Measurements from ENCODE around the gene OR14A2.
"Not testable (repeated sequence)": the region's sequence is repeated elsewhere in the genome, so short reads cannot be mapped to it uniquely, and the experiment has no call there.

OR14A2 gene

GRCh38 chr1:247710681-247711080, 37.3 kb downstream of the OR14A2 start:
- H3K27me3 Mint-ChIP-seq (ENCODE audit: low read depth); DNase-seq (ENCODE audit: low spot score); H3K4me1 Mint-ChIP-seq (ENCODE audit: low read depth); H3K27ac Mint-ChIP-seq; H3K36me3 Mint-ChIP-seq (ENCODE audit: low read depth); H3K9me3 Mint-ChIP-seq; H3K4me3 Mint-ChIP-seq: not testable (repeated sequence)

DNA sequence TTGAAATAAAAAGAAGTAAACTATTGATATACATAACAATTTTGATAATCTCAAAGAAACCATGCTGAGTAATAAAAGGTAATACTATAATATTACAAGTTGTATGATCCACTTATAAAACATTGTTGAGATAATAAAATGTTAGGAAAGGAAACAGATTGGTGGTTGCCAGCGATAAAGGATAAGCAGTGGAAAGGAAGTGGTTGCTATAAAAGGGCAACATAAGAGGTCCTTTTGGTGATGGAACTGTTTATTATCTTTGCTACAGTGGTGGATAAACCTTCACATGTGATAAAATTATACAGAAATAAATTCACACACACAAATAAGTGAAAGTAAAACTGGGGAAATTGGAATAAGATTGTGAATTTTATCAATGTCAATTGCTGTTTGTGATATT, 46.6 kb downstream of the OR14A2 start:
- Mint-ChIP-seq H3K9me3 (peaks cover under 1% of the 10 kb centered on the region), H3K4me3 (no peak overlapping the region), H3K36me3 (ENCODE audit: low read depth) (no peaks in the 10 kb centered on the region), H3K27ac (no peak overlapping the region), H3K4me1 (ENCODE audit: low read depth) (no peaks in the 10 kb centered on the region), H3K27me3 (ENCODE audit: low read depth) (no peaks in the 10 kb centered on the region)
- DNase-seq (ENCODE audit: low spot score): no peak

- Mint-ChIP-seq H3K4me3 (no peak overlapping the region), H3K27me3 (ENCODE audit: low read depth) (no peaks in the 10 kb centered on the region), H3K4me1 (ENCODE audit: low read depth) (no peaks in the 10 kb centered on the region), H3K9me3 (no peaks in the 10 kb centered on the region), H3K27ac (no peak overlapping the region), H3K36me3 (ENCODE audit: low read depth) (no peaks in the 10 kb centered on the region)
- DNase-seq (ENCODE audit: low spot score): no peak
Observed at GRCh38 chr1:247681288-247681897, 66.5 kb downstream of the OR14A2 start.

DNA sequence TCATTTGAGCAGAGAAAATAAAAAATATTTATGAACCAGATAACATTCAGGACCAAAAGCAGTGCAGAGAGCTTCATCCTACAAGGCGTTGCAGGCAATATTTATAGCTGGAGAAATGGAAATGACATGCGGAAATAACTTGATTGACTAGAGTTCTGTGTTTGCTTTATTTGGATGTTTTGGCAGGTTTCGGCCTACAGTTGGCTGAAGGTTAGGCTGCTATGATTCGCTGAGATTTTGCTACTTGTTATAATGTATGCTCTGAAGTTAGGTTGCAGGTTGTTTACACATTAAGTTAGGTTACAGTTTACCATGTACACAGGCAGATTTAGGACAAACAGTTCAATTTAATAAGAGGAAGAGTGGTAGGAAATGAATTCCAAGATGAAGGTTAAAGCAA, 67.8 kb downstream of the OR14A2 start:
- Mint-ChIP-seq H3K4me3 (no peak overlapping the region), H3K36me3 (ENCODE audit: low read depth) (no peaks in the 10 kb centered on the region), H3K27ac (no peak overlapping the region), H3K9me3 (no peaks in the 10 kb centered on the region), H3K27me3 (ENCODE audit: low read depth) (no peaks in the 10 kb centered on the region), H3K4me1 (ENCODE audit: low read depth) (no peaks in the 10 kb centered on the region)
- no peak for DNase-seq (ENCODE audit: low spot score)

GRCh38 chr1:247679639-247680038, 68.3 kb downstream of the OR14A2 start, which contains the start of gene OR13G1:
Gene OR13G1 (minus strand): TSS chr1:247679739. CDS start chr1:247673041, 6,698 bp downstream.
- H3K27ac Mint-ChIP-seq: no peak within 1 kb of the TSS
- H3K4me1 Mint-ChIP-seq (ENCODE audit: low read depth): no peaks in the 10 kb centered on the region
- no peaks in the 10 kb centered on the region for H3K27me3 Mint-ChIP-seq (ENCODE audit: low read depth)
- no peak for DNase-seq (ENCODE audit: low spot score)
- H3K4me3 Mint-ChIP-seq: no peak within 1 kb of the TSS
- no peaks in the 10 kb centered on the region for H3K36me3 Mint-ChIP-seq (ENCODE audit: low read depth)
- H3K9me3 Mint-ChIP-seq: no peaks in the 10 kb centered on the region
